ACC112 (cell line): ENCODE measurements around the gene TMEM217.
"Not testable (repeated sequence)": the region's sequence is repeated elsewhere in the genome, so short reads cannot be mapped to it uniquely, and the experiment has no call there.

Experiments used
- H2AFZ ChIP-seq: fragments of 200-600 bp; sonication (generic); one replicate; pipeline ENCODE4 v1.6.0; 2017; ENCODE audit warnings: antibody characterized with exemption, low read length; ENCODE audit not compliant: unreplicated experiment
- H3K27ac ChIP-seq: fragments of 200-600 bp; sonication (generic); 2 replicates; pipeline ENCODE4 v1.5.1; 2014; ENCODE audit warnings: low read depth, mild to moderate bottlenecking, antibody characterized with exemption, low read length, moderate library complexity
- H3K27me3 ChIP-seq: fragments of 200-600 bp; sonication (generic); 2 replicates; pipeline ENCODE4 v1.6.1; 2014; ENCODE audit warnings: mild to moderate bottlenecking, antibody characterized with exemption, low read length, moderate library complexity, mixed read lengths; ENCODE audit not compliant: insufficient read depth
- H3K36me3 ChIP-seq: fragments of 200-600 bp; sonication (generic); 2 replicates; pipeline ENCODE4 v1.6.1; 2016; ENCODE audit warnings: mild to moderate bottlenecking, antibody characterized with exemption, low read length, moderate library complexity, mixed read lengths; ENCODE audit not compliant: insufficient read depth
- H3K4me1 ChIP-seq: fragments of 200-600 bp; sonication (generic); one replicate; pipeline ENCODE4 v1.6.1; 2016; ENCODE audit warnings: low read length, mixed read lengths; ENCODE audit not compliant: insufficient read depth, unreplicated experiment, control insufficient read depth
- H3K4me3 ChIP-seq: fragments of 200-600 bp; sonication (generic); 2 replicates; pipeline ENCODE4 v1.5.1; 2014; ENCODE audit warnings: mild to moderate bottlenecking, low read depth, low read length
- H3K79me2 ChIP-seq: fragments of 200-600 bp; sonication (generic); one replicate; pipeline ENCODE4 v1.6.0; 2016; ENCODE audit warnings: low read length; ENCODE audit not compliant: control insufficient read depth, unreplicated experiment, insufficient read depth

The TMEM217 gene

DNA sequence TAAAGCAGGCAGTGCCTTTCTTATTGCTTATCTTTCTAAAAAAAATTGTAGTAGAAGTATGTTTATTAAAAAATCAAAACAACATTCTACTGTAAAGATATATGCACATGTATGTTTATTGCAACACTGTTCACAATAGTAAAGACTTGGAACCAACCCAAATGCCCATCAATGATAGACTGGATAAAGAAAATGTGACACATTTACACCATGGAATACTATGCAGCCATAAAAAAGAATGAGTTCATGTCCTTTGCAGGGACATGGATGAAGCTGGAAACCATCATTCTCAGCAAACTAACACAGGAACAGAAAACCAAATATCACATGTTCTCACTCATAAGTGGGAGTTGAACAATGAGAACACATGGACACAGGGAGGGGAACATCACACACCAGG, 39.7 kb upstream of the TMEM217 start:
- not testable (repeated sequence) for H3K27ac ChIP-seq, H3K4me3 ChIP-seq
- peaks cover 12% of the 10 kb centered on the region for H3K36me3 ChIP-seq

GRCh38 chr6:37293426-37293825, 35.5 kb upstream of the TMEM217 start:
- Histone ChIP-seq H3K4me1 (no peaks in the 10 kb centered on the region), H3K4me3 (no peak overlapping the region), H2AFZ (no peak overlapping the region), H3K79me2 (no peaks in the 10 kb centered on the region), H3K27me3 (no peaks in the 10 kb centered on the region), H3K27ac (no peak overlapping the region), H3K36me3 (peaks cover 21% of the 10 kb centered on the region)

More for the DNA sequence above, 39.7 kb upstream of the TMEM217 start:
- not testable (repeated sequence) for H3K79me2 ChIP-seq, H2AFZ ChIP-seq, H3K27me3 ChIP-seq, H3K4me1 ChIP-seq

DNA sequence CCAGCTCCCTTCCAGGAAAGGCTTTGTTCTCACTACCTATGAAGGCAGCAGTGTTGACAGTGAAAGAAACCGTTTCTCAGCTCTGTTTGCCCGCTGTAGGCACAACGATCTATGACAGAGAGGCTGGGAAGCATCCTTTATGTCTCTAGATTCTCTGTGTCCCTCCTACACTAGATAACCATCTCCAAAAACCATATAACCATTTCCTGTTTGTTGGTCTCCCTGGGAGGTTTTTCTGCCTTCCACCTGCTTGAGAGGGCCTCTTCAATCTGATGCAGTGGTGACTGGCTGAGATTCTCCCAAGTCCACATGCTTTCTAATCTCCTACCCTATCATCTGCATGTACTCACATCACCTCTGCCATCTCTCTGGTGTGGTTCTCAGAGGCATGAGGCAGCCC, 32.0 kb upstream of the TMEM217 start:
- Histone ChIP-seq H2AFZ (no peak overlapping the region), H3K79me2 (no peaks in the 10 kb centered on the region), H3K4me1 (no peaks in the 10 kb centered on the region), H3K27me3 (no peaks in the 10 kb centered on the region), H3K4me3 (no peak overlapping the region), H3K36me3 (peaks cover 25% of the 10 kb centered on the region), H3K27ac (no peak overlapping the region)

DNA sequence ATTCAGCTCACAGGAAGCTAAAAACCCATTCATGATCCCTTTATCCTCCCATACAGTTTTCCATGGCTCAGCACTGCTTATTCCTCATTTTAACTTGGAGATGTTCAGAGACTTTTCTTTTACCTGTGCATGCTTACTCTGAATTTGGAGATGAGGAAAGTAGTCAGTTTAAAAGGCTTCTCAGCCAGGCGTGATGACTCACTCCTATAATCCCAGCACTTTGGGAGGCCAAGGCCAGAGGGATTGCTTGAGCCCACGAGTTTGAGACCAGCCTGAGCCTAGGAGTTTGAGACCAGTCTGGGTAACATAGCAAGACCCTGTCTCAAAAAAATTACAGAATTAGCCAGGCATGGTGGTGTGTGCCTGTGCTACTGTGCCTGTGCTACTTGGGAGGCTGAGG, 30.3 kb upstream of the TMEM217 start:
- Histone ChIP-seq H3K36me3 (peaks cover 26% of the 10 kb centered on the region), H3K27ac (no peak overlapping the region), H2AFZ (no peak overlapping the region), H3K4me3 (no peak overlapping the region), H3K79me2 (no peaks in the 10 kb centered on the region), H3K27me3 (no peaks in the 10 kb centered on the region), H3K4me1 (no peaks in the 10 kb centered on the region)

DNA sequence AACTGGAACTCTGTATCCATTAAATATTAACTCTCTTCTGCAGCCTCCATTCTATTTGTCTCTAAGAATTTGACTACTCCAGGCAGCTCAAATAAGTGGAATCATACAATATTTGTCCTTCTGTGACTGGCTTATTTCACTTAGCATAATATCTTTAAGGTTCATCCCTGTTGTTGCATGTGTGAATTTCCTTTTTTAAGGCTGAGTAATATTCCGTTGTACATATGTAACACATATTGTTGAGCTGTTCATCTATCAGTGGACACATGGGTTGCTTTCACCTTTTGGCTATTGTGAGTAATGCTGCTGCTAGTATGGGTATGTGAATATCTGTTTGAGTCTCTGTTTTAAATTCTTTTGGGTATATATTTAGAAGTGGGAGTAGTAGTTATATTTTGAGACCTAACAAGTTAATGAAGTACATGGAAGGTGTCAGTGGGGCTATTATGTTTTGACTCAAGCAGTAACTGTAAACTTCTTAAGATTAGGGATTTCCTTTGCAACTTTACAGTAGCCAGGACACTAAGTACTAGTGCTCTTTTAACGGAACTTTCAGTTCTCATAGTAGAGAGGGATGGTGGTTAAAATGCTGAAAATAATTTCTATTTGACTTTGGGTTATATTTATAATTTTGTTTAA, 29.7 kb upstream of the TMEM217 start:
- no peaks in the 10 kb centered on the region for H3K79me2 ChIP-seq
- no peaks in the 10 kb centered on the region for H3K27me3 ChIP-seq
- peaks cover 24% of the 10 kb centered on the region for H3K36me3 ChIP-seq
- H3K4me3 ChIP-seq, result no peak overlapping the region
- H2AFZ ChIP-seq, result no peak overlapping the region
- H3K27ac ChIP-seq, result no peak overlapping the region
- no peaks in the 10 kb centered on the region for H3K4me1 ChIP-seq

GRCh38 chr6:37285861-37286311, 27.9 kb upstream of the TMEM217 start:
- Histone ChIP-seq H3K79me2 (no peaks in the 10 kb centered on the region), H2AFZ (no peak overlapping the region), H3K27ac (no peak overlapping the region), H3K27me3 (no peaks in the 10 kb centered on the region), H3K36me3 (peaks cover 15% of the 10 kb centered on the region), H3K4me1 (no peaks in the 10 kb centered on the region), H3K4me3 (no peak overlapping the region)

DNA sequence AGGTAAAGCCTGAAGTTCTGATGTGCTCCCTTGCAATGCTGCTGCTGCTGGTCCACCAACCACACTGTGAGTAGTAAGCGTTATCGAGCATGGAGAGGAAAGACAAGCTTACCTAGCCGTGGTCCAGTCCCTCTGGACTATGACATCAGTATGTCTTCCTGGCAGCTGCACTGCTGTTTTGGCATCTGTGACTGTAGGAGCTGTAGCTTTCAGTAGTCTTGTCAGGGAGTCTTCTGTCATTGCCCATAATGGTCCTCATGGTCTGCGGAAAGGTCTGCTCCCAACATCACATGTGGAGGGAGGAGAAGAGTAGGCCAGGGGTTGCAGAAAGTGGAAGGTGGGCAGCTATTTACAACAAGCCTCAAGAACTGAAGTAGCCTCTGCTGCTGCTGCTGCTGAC, 26.8 kb upstream of the TMEM217 start:
- Histone ChIP-seq H3K4me3 (no peak overlapping the region), H3K36me3 (peaks cover 15% of the 10 kb centered on the region), H3K27ac (no peak overlapping the region), H3K79me2 (no peaks in the 10 kb centered on the region), H3K27me3 (no peaks in the 10 kb centered on the region), H2AFZ (no peak overlapping the region), H3K4me1 (no peaks in the 10 kb centered on the region)

GRCh38 chr6:37283671-37284151, 25.8 kb upstream of the TMEM217 start:
- Histone ChIP-seq H3K4me1 (no peaks in the 10 kb centered on the region), H2AFZ (no peak overlapping the region), H3K27me3 (no peaks in the 10 kb centered on the region), H3K27ac (no peak overlapping the region), H3K79me2 (no peaks in the 10 kb centered on the region), H3K4me3 (no peak overlapping the region), H3K36me3 (peaks cover 15% of the 10 kb centered on the region)

DNA sequence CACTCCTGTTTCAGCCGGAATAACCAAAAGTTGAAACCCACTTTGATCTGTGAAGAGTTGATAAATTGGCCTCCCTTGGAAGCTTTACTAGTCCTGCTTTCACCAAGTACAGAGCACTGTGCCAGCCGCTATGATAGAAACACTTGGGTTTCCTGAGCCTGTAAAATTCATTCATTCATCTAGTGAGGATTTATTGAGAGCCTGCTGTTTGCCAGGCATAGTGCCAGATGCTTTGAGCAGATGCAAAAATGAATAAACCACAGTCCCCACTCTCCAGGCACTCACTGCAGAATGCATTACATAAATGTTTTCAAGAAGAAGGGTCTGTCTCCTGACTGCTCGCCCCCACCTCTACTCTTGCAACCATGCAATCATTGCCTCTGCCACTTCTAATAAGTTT, 25.3 kb upstream of the TMEM217 start:
- H3K4me3 ChIP-seq, result no peak overlapping the region
- no peak overlapping the region for H3K27ac ChIP-seq
- H3K79me2 ChIP-seq, result no peaks in the 10 kb centered on the region
- H3K27me3 ChIP-seq, result no peaks in the 10 kb centered on the region
- no peak overlapping the region for H2AFZ ChIP-seq
- peaks cover 15% of the 10 kb centered on the region for H3K36me3 ChIP-seq
- H3K4me1 ChIP-seq, result no peaks in the 10 kb centered on the region

- Histone ChIP-seq H2AFZ (no peak overlapping the region), H3K4me1 (no peaks in the 10 kb centered on the region), H3K27me3 (no peaks in the 10 kb centered on the region), H3K36me3 (peaks cover 13% of the 10 kb centered on the region), H3K79me2 (no peaks in the 10 kb centered on the region), H3K27ac (no peak overlapping the region), H3K4me3 (no peak overlapping the region)
Measured at GRCh38 chr6:37282371-37282770, 24.4 kb upstream of the TMEM217 start.

DNA sequence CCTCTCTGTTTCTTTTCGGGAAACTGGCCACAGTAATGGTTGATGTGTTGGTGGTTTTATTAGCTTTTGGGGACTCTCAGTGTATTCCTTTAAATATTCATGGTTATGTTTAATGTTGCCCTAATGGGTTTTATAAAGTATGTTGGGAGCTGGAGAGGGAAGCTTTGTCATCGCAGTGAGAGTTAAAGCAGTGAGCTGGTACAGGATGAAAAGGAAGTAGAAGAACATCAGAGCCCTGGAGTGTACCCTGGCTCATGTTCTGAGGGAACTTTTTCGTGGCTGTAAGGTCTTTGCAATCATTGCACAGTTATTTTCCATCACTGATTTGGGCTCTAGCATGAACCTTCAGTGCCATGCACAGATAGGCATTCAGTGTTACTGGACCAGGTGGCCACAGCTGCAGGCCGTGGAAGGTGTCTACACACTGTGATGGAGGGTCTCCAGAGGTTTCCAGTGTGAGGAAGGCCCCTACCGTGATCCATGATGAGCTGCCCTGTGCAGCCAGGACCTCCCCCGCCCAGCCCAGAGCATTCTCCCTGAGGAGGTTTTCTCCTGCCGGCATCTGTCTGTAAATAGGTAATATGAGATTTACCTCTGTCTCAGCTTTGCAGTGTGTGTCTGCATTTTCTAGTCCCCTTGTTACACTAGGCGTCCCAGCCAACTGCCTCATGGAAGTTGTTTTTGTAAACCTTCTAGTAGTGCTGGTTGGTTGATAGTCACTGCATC, 22.4 kb upstream of the TMEM217 start:
- Histone ChIP-seq H3K79me2 (no peaks in the 10 kb centered on the region), H3K4me3 (no peak overlapping the region), H3K4me1 (no peaks in the 10 kb centered on the region), H3K36me3 (peaks cover 8% of the 10 kb centered on the region; the same call in 1 of the 2 replicates), H3K27ac (no peak overlapping the region), H2AFZ (no peak overlapping the region), H3K27me3 (no peaks in the 10 kb centered on the region)
